Fibroblast of the aortic adventitia (primary cell): ENCODE results near the gene PLEKHA4. TPM values are rescaled to one million over a fixed set of nuclear protein-coding genes. Genes with fewer than 3 reads are reported as not detected.
A peak's percentile ranks its signal among the peaks of the same experiment; 100 is the strongest.

Experiments
- DNase-seq: peaks from one replicate; pipeline ENCODE4 v3.0.0-alpha.2; 2010; ENCODE audit warnings: low read depth
- H3K4me3 ChIP-seq: 2 replicates; pipeline ENCODE4 v1.5.1; 2011; ENCODE audit warnings: low read depth, mild to moderate bottlenecking, control low read depth, low read length, moderate library complexity
- CTCF ChIP-seq: IDR thresholded peaks from 2 replicates; pipeline ENCODE4 v1.5.1; 2011; ENCODE audit warnings: mild to moderate bottlenecking, low read length, control low read depth, inconsistent platforms; ENCODE audit not compliant: insufficient read depth
- total RNA-seq: library from RNA; depleted of rRNA; stranded (reverse); fragments of >200 nt; gene quantifications from 2 replicates; pipeline ENCODE4 v1.2.3, GENCODE V29; 2012; ENCODE audit warnings: low replicate concordance

The PLEKHA4 gene
- total RNA-seq, 1 donor, result 28.9 TPM

GRCh38 chr19:48844472-48844871, 23.9 kb downstream of the PLEKHA4 start:
- no peak overlapping the region for H3K4me3 ChIP-seq
- TF ChIP-seq CTCF, result peak; percentile 33
- peak; percentile 52 for DNase-seq

- no peak overlapping the region for H3K4me3 ChIP-seq
- peak; percentile 71 for DNase-seq
- TF ChIP-seq CTCF, result peak; percentile 78
Measured at GRCh38 chr19:48842789-48843162, 25.6 kb downstream of the PLEKHA4 start.

- H3K4me3 ChIP-seq, result no peak overlapping the region
- DNase-seq, result no peak
- no peak for TF ChIP-seq CTCF
Measured at GRCh38 chr19:48841571-48841970, 26.8 kb downstream of the PLEKHA4 start.

GRCh38 chr19:48841047-48841446, 27.4 kb downstream of the PLEKHA4 start:
- H3K4me3 ChIP-seq, result no peak overlapping the region
- DNase-seq, result no peak
- TF ChIP-seq CTCF, result no peak

GRCh38 chr19:48837687-48838086, 30.7 kb downstream of the PLEKHA4 start:
- H3K4me3 ChIP-seq, result no peak overlapping the region
- TF ChIP-seq CTCF, result no peak
- no peak for DNase-seq

GRCh38 chr19:48837051-48837524, 31.3 kb downstream of the PLEKHA4 start:
- TF ChIP-seq CTCF, result no peak
- peak; percentile 71 for DNase-seq
- H3K4me3 ChIP-seq, result no peak overlapping the region

GRCh38 chr19:48836089-48837017, 32.1 kb downstream of the PLEKHA4 start, which contains the start of gene HSD17B14:
HSD17B14 (minus strand) TSS chr19:48836491; CDS start chr19:48836411, 80 bp downstream.
- H3K4me3 ChIP-seq, result peak within 1 kb of the TSS; percentile 66
- TF ChIP-seq CTCF, result no peak
- DNase-seq, result peak; percentile 38
